SK-N-SH treated with all-trans-retinoic acid at 6 μM for 48 hours (cell line): ENCODE results near the gene CXCL1.

ENCODE experiments used
- ATAC-seq: fragments of 200-7000 bp; cut with Tn5 transposase; 3 replicates; pipeline ENCODE4 v1.9.1; 2020; ENCODE audit warnings: mild to moderate bottlenecking, moderate library complexity
- BACH2 ChIP-seq: fragments of 250-450 bp; sonication (Bioruptor Pico); IDR thresholded peaks from 2 replicates; pipeline ENCODE4 v1.9.0; 2021; ENCODE audit warnings: mild to moderate bottlenecking, borderline replicate concordance
- CSDC2 ChIP-seq: fragments of 250-450 bp; sonication (Bioruptor Pico); IDR thresholded peaks from 2 replicates; pipeline ENCODE4 v1.5.0; 2020; ENCODE audit warnings: mild to moderate bottlenecking, moderate library complexity
- ESRRG ChIP-seq: fragments of 250-450 bp; sonication (Bioruptor Pico); IDR thresholded peaks from 2 replicates; pipeline ENCODE4 v1.6.1; 2021; ENCODE audit warnings: mild to moderate bottlenecking
- GLIS3 ChIP-seq: fragments of 250-450 bp; sonication (Bioruptor Pico); IDR thresholded peaks from 2 replicates; pipeline ENCODE4 v1.5.0; 2020; ENCODE audit warnings: mild to moderate bottlenecking, moderate library complexity
- ISL1 ChIP-seq: fragments of 250-450 bp; sonication (Bioruptor Pico); IDR thresholded peaks from 2 replicates; pipeline ENCODE4 v2.1.2; 2022; ENCODE audit warnings: mild to moderate bottlenecking, moderate library complexity
- OSR1 ChIP-seq: fragments of 250-450 bp; sonication (Bioruptor Pico); IDR thresholded peaks from 2 replicates; pipeline ENCODE4 v1.8.0; 2022; ENCODE audit warnings: moderate library complexity, mild to moderate bottlenecking, inconsistent platforms
- PATZ1 ChIP-seq: fragments of 250-450 bp; sonication (Bioruptor Pico); IDR thresholded peaks from 2 replicates; pipeline ENCODE4 v1.8.0; 2020; ENCODE audit warnings: mild to moderate bottlenecking, moderate library complexity, borderline replicate concordance
- POU6F1 ChIP-seq: fragments of 250-450 bp; sonication (Bioruptor Pico); IDR thresholded peaks from 2 replicates; pipeline ENCODE4 v1.8.0; 2021; ENCODE audit warnings: low read depth, mild to moderate bottlenecking, moderate library complexity, borderline replicate concordance
- PPARA ChIP-seq: fragments of 250-450 bp; sonication (Bioruptor Pico); IDR thresholded peaks from 2 replicates; pipeline ENCODE4 v1.5.0; 2020; ENCODE audit warnings: mild to moderate bottlenecking, borderline replicate concordance
- SNAI2 ChIP-seq: fragments of 250-450 bp; sonication (Bioruptor Pico); IDR thresholded peaks from 2 replicates; pipeline ENCODE4 v1.5.0; 2020; ENCODE audit warnings: mild to moderate bottlenecking, moderate library complexity
- TCF4 ChIP-seq: fragments of 250-450 bp; sonication (Bioruptor Pico); IDR thresholded peaks from 2 replicates; pipeline ENCODE4 v1.8.0; 2021; ENCODE audit warnings: mild to moderate bottlenecking, moderate library complexity, borderline replicate concordance
- TOX ChIP-seq: fragments of 250-450 bp; sonication (Bioruptor Pico); IDR thresholded peaks from 2 replicates; pipeline ENCODE4 v1.8.0; 2021; ENCODE audit warnings: mild to moderate bottlenecking, moderate library complexity, borderline replicate concordance
- ZC3H10 ChIP-seq: fragments of 250-450 bp; sonication (Bioruptor Pico); IDR thresholded peaks from 2 replicates; pipeline ENCODE4 v1.5.1; 2021; ENCODE audit warnings: mild to moderate bottlenecking, moderate library complexity
- ZFP3 ChIP-seq: fragments of 250-450 bp; sonication (Bioruptor Pico); IDR thresholded peaks from 2 replicates; pipeline ENCODE4 v1.5.0; 2020; ENCODE audit warnings: mild to moderate bottlenecking, moderate library complexity
- ZFP30 ChIP-seq: fragments of 450-650 bp; formaldehyde crosslinking; IDR thresholded peaks from 2 replicates; pipeline ENCODE4 v1.5.0; 2022; ENCODE audit warnings: mild to moderate bottlenecking, moderate library complexity
- ZNF565 ChIP-seq: fragments of 450-650 bp; formaldehyde crosslinking; conservative IDR thresholded peaks from 2 replicates; pipeline ENCODE4 v1.5.0; 2020; ENCODE audit warnings: low read depth, mild to moderate bottlenecking, moderate library complexity
- ZNF70 ChIP-seq: fragments of 450-650 bp; formaldehyde crosslinking; IDR thresholded peaks from 2 replicates; pipeline ENCODE4 v1.5.0; 2020; ENCODE audit warnings: mild to moderate bottlenecking, moderate library complexity
- ZNF8 ChIP-seq: fragments of 450-650 bp; formaldehyde crosslinking; IDR thresholded peaks from 2 replicates; pipeline ENCODE4 v1.5.0; 2020; ENCODE audit warnings: mild to moderate bottlenecking, moderate library complexity
- TF ChIP-seq, protein P1 (sequence below): fragments of 250-450 bp; sonication (Bioruptor Pico); IDR thresholded peaks from 2 replicates; pipeline ENCODE4 v1.5.1; 2020; ENCODE audit warnings: low read depth, mild to moderate bottlenecking, moderate library complexity
- TF ChIP-seq, protein P2 (sequence below): fragments of 250-450 bp; sonication (Bioruptor Pico); IDR thresholded peaks from 2 replicates; pipeline ENCODE4 v1.5.1; 2021; ENCODE audit warnings: mild to moderate bottlenecking, moderate library complexity

CXCL1 gene

GRCh38 chr4:73892966-73893365 lies 23.8 kb downstream of the CXCL1 start (continued):
- TF ChIP-seq, protein P1, sequence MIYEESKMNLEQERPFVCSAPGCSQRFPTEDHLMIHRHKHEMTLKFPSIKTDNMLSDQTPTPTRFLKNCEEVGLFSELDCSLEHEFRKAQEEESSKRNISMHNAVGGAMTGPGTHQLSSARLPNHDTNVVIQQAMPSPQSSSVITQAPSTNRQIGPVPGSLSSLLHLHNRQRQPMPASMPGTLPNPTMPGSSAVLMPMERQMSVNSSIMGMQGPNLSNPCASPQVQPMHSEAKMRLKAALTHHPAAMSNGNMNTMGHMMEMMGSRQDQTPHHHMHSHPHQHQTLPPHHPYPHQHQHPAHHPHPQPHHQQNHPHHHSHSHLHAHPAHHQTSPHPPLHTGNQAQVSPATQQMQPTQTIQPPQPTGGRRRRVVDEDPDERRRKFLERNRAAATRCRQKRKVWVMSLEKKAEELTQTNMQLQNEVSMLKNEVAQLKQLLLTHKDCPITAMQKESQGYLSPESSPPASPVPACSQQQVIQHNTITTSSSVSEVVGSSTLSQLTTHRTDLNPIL: no peak
- TF ChIP-seq SNAI2 (CRISPR knock-in tag): no peak
- no peak for TF ChIP-seq GLIS3 (CRISPR knock-in tag)
- no peak for TF ChIP-seq ZNF70 (CRISPR knock-in tag)
- no peak for TF ChIP-seq CSDC2 (CRISPR knock-in tag)

DNA sequence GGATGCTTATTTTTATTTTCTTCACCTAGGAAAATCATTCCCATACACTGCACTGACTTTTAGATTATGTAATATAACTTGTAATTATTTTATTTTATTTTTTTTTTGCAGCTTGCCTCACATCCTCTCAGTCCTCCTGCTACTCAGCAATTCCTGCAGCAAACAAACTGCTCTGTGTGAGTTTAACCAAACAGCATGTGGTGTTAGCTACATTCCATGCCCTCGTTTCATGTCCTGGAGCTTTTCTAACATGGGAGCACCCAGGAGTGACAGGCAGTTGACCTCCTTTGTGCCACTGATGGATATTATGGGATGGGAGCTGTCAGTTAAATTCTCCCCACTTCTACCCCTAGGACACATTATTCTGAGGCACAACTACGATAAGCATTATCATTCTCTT lies 24.8 kb downstream of the CXCL1 start:
- TF ChIP-seq OSR1 (no peak), PATZ1 (no peak), BACH2 (CRISPR knock-in tag) (no peak), TOX (CRISPR knock-in tag) (no peak), GLIS3 (CRISPR knock-in tag) (no peak), TCF4 (CRISPR knock-in tag) (no peak), POU6F1 (no peak), ESRRG (CRISPR knock-in tag) (no peak), PPARA (CRISPR knock-in tag) (no peak), ZNF565 (no peak), ZNF70 (CRISPR knock-in tag) (no peak), ZNF8 (CRISPR knock-in tag) (no peak), ZFP30 (CRISPR knock-in tag) (no peak), ISL1 (CRISPR knock-in tag) (no peak), CSDC2 (CRISPR knock-in tag) (no peak)
- TF ChIP-seq, protein P2, sequence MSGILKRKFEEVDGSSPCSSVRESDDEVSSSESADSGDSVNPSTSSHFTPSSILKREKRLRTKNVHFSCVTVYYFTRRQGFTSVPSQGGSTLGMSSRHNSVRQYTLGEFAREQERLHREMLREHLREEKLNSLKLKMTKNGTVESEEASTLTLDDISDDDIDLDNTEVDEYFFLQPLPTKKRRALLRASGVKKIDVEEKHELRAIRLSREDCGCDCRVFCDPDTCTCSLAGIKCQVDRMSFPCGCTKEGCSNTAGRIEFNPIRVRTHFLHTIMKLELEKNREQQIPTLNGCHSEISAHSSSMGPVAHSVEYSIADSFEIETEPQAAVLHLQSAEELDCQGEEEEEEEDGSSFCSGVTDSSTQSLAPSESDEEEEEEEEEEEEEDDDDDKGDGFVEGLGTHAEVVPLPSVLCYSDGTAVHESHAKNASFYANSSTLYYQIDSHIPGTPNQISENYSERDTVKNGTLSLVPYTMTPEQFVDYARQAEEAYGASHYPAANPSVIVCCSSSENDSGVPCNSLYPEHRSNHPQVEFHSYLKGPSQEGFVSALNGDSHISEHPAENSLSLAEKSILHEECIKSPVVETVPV (CRISPR knock-in tag): no peak
- TF ChIP-seq, protein P1: no peak
- ATAC-seq: no peak

- TF ChIP-seq ZNF70 (CRISPR knock-in tag): no peak
- TF ChIP-seq, protein P2 (CRISPR knock-in tag): no peak
- no peak for TF ChIP-seq ZFP3 (CRISPR knock-in tag)
- no peak for TF ChIP-seq TCF4 (CRISPR knock-in tag)
- TF ChIP-seq ZFP30 (CRISPR knock-in tag): no peak
- no peak for TF ChIP-seq CSDC2 (CRISPR knock-in tag)
- TF ChIP-seq, protein P1: no peak
- TF ChIP-seq ZNF8 (CRISPR knock-in tag): no peak
- no peak for TF ChIP-seq POU6F1
- no peak for TF ChIP-seq ZC3H10 (CRISPR knock-in tag)
- no peak for ATAC-seq
Observed at GRCh38 chr4:73895201-73896175, 26.3 kb downstream of the CXCL1 start.
